SU-DHL-6 (cell line): ENCODE measurements around the gene ACSS2.

Source experiments
- H2AFZ ChIP-seq: fragments of 200-600 bp; sonication (generic); 2 replicates; pipeline ENCODE4 v1.6.1; 2014; ENCODE audit warnings: low read depth, mild to moderate bottlenecking, moderate library complexity, mixed read lengths, antibody characterized with exemption, low read length; ENCODE audit not compliant: severe bottlenecking
- H3F3A ChIP-seq: fragments of 200-600 bp; shearing (Covaris generic); 2 replicates; pipeline ENCODE4 v1.6.0; 2016; ENCODE audit warnings: antibody characterized with exemption, mild to moderate bottlenecking; ENCODE audit not compliant: insufficient read depth
- H3K27ac ChIP-seq: fragments of 200-600 bp; sonication (generic); 2 replicates; pipeline ENCODE4 v1.5.1; 2016; ENCODE audit warnings: low read depth, mild to moderate bottlenecking, low read length, moderate library complexity, mixed read lengths
- H3K27me3 ChIP-seq: fragments of 200-600 bp; sonication (generic), shearing (Covaris generic); 2 replicates; pipeline ENCODE4 v1.6.0; 2014; ENCODE audit warnings: mild to moderate bottlenecking, low read length
- H3K36me3 ChIP-seq: fragments of 200-600 bp; sonication (generic); 2 replicates; pipeline ENCODE4 v1.6.1; 2014; ENCODE audit warnings: mild to moderate bottlenecking, low read length, mixed read lengths
- H3K4me2 ChIP-seq: fragments of 300-600, 200-600 bp; shearing (Covaris generic), sonication (generic); 2 replicates; pipeline ENCODE4 v1.6.0; 2014; ENCODE audit warnings: low read length, low read depth, mild to moderate bottlenecking; ENCODE audit not compliant: poor library complexity, severe bottlenecking
- H3K4me3 ChIP-seq: fragments of 200-600 bp; sonication (generic); 2 replicates; pipeline ENCODE4 v1.5.1; 2014; ENCODE audit warnings: antibody characterized with exemption, low read length, mild to moderate bottlenecking, mixed read lengths; ENCODE audit not compliant: insufficient read depth, poor library complexity, severe bottlenecking
- H3K79me2 ChIP-seq: fragments of 200-600 bp; sonication (generic); 2 replicates; pipeline ENCODE4 v1.6.1; 2014; ENCODE audit warnings: mild to moderate bottlenecking, low read length, moderate library complexity; ENCODE audit not compliant: insufficient read depth
- H3K9ac ChIP-seq: fragments of 200-600 bp; sonication (generic); 2 replicates; pipeline ENCODE4 v1.7.0; 2014; ENCODE audit warnings: mild to moderate bottlenecking, low read length
- H3K9me2 ChIP-seq: fragments of 200-600 bp; sonication (generic); replicated peaks from 2 replicates; pipeline ENCODE4 v1.6.1; 2014; ENCODE audit warnings: low read length; ENCODE audit not compliant: insufficient read depth
- H3K9me3 ChIP-seq: fragments of 200-600 bp; sonication (generic); 2 replicates; pipeline ENCODE4 v1.6.1; 2014; ENCODE audit warnings: low read length, mixed read lengths; ENCODE audit not compliant: insufficient read depth
- H4K20me1 ChIP-seq: fragments of 200-600 bp; sonication (generic); 2 replicates; pipeline ENCODE4 v1.6.1; 2014; ENCODE audit warnings: low read depth, mild to moderate bottlenecking, antibody characterized with exemption, low read length, moderate library complexity, mixed read lengths
- CTCF ChIP-seq: fragments of 200-600 bp; sonication (generic); IDR thresholded peaks from one replicate; pipeline ENCODE4 v1.5.1; 2017; ENCODE audit warnings: antibody characterized with exemption, mild to moderate bottlenecking, low read length, moderate library complexity; ENCODE audit not compliant: insufficient read depth, poor library complexity, severe bottlenecking
- EZH2phosphoT487 ChIP-seq: fragments of 200-600 bp; sonication (generic), shearing (Covaris generic); conservative IDR thresholded peaks from 2 replicates; pipeline ENCODE4 v1.6.1; 2018; ENCODE audit warnings: mild to moderate bottlenecking, antibody characterized with exemption, low read length, moderate library complexity, mixed read lengths

ACSS2 gene

GRCh38 chr20:34922654-34923381 lies 46.4 kb downstream of the ACSS2 start:
- H3K36me3 ChIP-seq = no peaks in the 10 kb centered on the region
- no peaks in the 10 kb centered on the region for H3F3A ChIP-seq
- H3K79me2 ChIP-seq = no peaks in the 10 kb centered on the region
- no peaks in the 10 kb centered on the region for H3K9me2 ChIP-seq
- H3K4me2 ChIP-seq = no peak overlapping the region
- H3K4me3 ChIP-seq = no peak overlapping the region
- H3K27me3 ChIP-seq = no peaks in the 10 kb centered on the region
- no peaks in the 10 kb centered on the region for H3K9me3 ChIP-seq
- H4K20me1 ChIP-seq = no peaks in the 10 kb centered on the region
- no peak overlapping the region for H2AFZ ChIP-seq
- H3K9ac ChIP-seq = no peak overlapping the region
- no peak for TF ChIP-seq EZH2phosphoT487
- H3K27ac ChIP-seq = no peak overlapping the region

GRCh38 chr20:34923414-34923813 lies 47.0 kb downstream of the ACSS2 start:
- no peak overlapping the region for H3K27ac ChIP-seq
- H4K20me1 ChIP-seq = no peaks in the 10 kb centered on the region
- H2AFZ ChIP-seq = no peak overlapping the region
- H3F3A ChIP-seq = no peaks in the 10 kb centered on the region
- no peak for TF ChIP-seq CTCF
- no peak for TF ChIP-seq EZH2phosphoT487
- no peaks in the 10 kb centered on the region for H3K27me3 ChIP-seq
- H3K9ac ChIP-seq = no peak overlapping the region
- H3K9me3 ChIP-seq = no peaks in the 10 kb centered on the region
- no peak overlapping the region for H3K4me2 ChIP-seq
- no peak overlapping the region for H3K4me3 ChIP-seq
- no peaks in the 10 kb centered on the region for H3K79me2 ChIP-seq
- no peaks in the 10 kb centered on the region for H3K9me2 ChIP-seq
- H3K36me3 ChIP-seq = no peaks in the 10 kb centered on the region

GRCh38 chr20:34925341-34925740 lies 48.9 kb downstream of the ACSS2 start:
- no peaks in the 10 kb centered on the region for H3K36me3 ChIP-seq
- H4K20me1 ChIP-seq = no peaks in the 10 kb centered on the region
- no peaks in the 10 kb centered on the region for H3K9me2 ChIP-seq
- no peaks in the 10 kb centered on the region for H3K27me3 ChIP-seq
- H2AFZ ChIP-seq = no peak overlapping the region
- no peaks in the 10 kb centered on the region for H3F3A ChIP-seq
- H3K4me3 ChIP-seq = no peak overlapping the region
- no peaks in the 10 kb centered on the region for H3K9me3 ChIP-seq
- TF ChIP-seq CTCF (no peak), EZH2phosphoT487 (no peak)
- no peak overlapping the region for H3K4me2 ChIP-seq
- no peaks in the 10 kb centered on the region for H3K79me2 ChIP-seq
- H3K27ac ChIP-seq = no peak overlapping the region
- H3K9ac ChIP-seq = no peak overlapping the region

- H3K79me2 ChIP-seq = no peaks in the 10 kb centered on the region
- H3K36me3 ChIP-seq = no peaks in the 10 kb centered on the region
- H3K27ac ChIP-seq = no peak overlapping the region
- no peak for TF ChIP-seq CTCF
- no peak for TF ChIP-seq EZH2phosphoT487
- no peak overlapping the region for H3K9ac ChIP-seq
- no peaks in the 10 kb centered on the region for H3K9me3 ChIP-seq
- no peak overlapping the region for H3K4me3 ChIP-seq
- no peak overlapping the region for H2AFZ ChIP-seq
- H4K20me1 ChIP-seq = no peaks in the 10 kb centered on the region
- H3F3A ChIP-seq = no peaks in the 10 kb centered on the region
- no peaks in the 10 kb centered on the region for H3K27me3 ChIP-seq
- H3K4me2 ChIP-seq = no peak overlapping the region
- no peaks in the 10 kb centered on the region for H3K9me2 ChIP-seq
Measured at GRCh38 chr20:34925981-34926380, 49.6 kb downstream of the ACSS2 start.
